ENCODE results near the gene WDR93. TPM values are rescaled to one million over a fixed set of nuclear protein-coding genes. Genes with fewer than 3 reads are reported as not detected.

Gene WDR93
- total RNA-seq, 1 donor = 0.09 TPM

GRCh38 chr15:89745131-89745530 is 54.5 kb downstream of the WDR93 start:
- no peak overlapping the region for H3K4me3 ChIP-seq (ENCODE audit: low read depth, low read length)
- DNase-seq (ENCODE audit: low read depth) = no peak
- TF ChIP-seq, protein P1, sequence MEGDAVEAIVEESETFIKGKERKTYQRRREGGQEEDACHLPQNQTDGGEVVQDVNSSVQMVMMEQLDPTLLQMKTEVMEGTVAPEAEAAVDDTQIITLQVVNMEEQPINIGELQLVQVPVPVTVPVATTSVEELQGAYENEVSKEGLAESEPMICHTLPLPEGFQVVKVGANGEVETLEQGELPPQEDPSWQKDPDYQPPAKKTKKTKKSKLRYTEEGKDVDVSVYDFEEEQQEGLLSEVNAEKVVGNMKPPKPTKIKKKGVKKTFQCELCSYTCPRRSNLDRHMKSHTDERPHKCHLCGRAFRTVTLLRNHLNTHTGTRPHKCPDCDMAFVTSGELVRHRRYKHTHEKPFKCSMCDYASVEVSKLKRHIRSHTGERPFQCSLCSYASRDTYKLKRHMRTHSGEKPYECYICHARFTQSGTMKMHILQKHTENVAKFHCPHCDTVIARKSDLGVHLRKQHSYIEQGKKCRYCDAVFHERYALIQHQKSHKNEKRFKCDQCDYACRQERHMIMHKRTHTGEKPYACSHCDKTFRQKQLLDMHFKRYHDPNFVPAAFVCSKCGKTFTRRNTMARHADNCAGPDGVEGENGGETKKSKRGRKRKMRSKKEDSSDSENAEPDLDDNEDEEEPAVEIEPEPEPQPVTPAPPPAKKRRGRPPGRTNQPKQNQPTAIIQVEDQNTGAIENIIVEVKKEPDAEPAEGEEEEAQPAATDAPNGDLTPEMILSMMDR (IDR thresholded peaks at IDR 0.05; ENCODE audit: insufficient read depth, low read length) = no peak

- H3K4me3 ChIP-seq (ENCODE audit: low read depth, low read length) = no peak overlapping the region
- TF ChIP-seq, protein P1 (IDR thresholded peaks at IDR 0.05; ENCODE audit: insufficient read depth, low read length) = no peak
- DNase-seq (ENCODE audit: low read depth) = no peak
These were observed 55.2 kb downstream of the WDR93 start for GRCh38 chr15:89745768-89746167.

DNA sequence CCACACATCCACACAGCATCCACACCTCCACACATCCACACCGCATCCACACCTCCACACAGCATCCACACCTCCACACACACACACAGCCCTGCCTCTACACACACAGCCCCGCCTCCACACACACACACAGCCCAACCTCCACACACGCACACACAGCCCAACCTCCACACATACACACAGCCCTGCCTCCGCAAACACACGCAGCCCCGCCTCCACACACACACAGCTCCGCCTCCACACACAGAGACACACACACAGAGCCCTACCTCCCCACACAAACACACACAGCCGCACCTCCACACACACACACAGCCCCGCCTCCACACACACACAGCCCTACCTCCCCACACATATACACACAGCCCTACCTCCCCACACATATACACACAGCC is 55.8 kb downstream of the WDR93 start:
- no peak for DNase-seq (ENCODE audit: low read depth)
- H3K4me3 ChIP-seq (ENCODE audit: low read depth, low read length) = no peak overlapping the region
- TF ChIP-seq, protein P1 (IDR thresholded peaks at IDR 0.05; ENCODE audit: insufficient read depth, low read length) = no peak

DNA sequence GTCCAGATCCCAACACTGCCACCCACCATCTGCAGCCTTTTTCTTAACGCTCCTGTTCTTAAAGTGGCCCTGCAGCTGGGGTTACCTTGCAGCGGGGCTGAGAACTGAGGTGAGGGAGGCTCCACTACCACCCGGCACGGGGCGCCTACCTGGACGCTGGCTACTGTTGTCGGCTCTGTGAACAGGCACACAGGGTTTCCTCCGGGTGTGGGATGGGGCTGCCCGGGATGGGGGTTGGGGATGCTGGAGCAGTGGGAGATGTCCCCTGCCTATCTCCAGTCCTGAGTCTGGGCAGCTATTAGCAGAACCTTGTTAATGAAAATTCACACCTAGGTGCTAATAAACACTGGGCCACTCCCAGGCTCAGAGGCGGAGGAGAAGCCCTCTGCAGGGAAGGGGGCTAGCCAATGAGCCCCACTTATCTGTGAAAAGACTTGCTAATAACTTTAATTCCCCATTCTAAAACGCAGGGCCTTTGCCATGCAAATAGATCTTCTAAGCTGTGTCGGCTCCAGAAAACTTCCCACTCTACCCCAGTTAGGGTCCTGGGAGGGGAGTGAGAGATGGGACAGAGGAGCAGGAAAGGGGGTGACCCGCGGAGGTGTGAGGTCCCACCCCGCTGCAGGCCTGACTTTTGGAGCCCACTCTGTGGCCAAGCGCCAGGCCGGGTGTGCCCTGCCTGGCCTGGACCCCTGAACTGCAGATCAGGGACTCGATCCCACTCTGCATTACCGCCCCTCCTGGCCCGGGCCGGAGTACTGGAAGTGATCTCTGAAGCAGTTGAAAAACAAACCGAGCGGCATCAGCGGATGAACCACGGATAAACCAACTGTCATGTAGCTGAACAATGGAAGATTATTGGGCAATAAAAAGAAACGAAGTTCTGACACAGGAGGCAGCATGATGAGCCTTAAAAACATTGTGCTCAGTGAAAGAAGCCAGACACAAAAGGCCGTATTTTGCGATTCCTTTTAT is 57.4 kb downstream of the WDR93 start:
- TF ChIP-seq, protein P1 (IDR thresholded peaks at IDR 0.05; ENCODE audit: insufficient read depth, low read length) = no peak
- no peak overlapping the region for H3K4me3 ChIP-seq (ENCODE audit: low read depth, low read length)
- no peak for DNase-seq (ENCODE audit: low read depth)

DNA sequence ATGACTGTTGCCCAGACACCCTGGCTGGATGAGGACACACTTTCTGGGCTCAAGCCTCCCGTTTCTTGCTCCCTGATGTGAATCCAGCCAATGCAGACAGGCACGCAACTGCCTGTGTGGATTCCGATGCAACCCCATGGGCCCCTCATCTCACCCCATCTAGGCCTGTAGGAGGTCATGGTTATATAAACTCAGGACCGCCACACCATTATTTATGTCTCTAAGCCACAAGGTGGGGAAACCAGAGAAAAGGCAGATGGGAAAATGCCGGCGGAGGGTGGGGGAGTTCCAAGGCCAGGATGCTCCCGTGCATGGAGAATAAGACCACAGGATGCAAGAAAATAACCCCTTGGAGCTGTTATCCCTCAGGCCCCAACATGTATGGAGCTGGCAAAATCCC is 58.4 kb downstream of the WDR93 start:
- DNase-seq (ENCODE audit: low read depth) = no peak
- TF ChIP-seq, protein P1 (IDR thresholded peaks at IDR 0.05; ENCODE audit: insufficient read depth, low read length) = no peak
- H3K4me3 ChIP-seq (ENCODE audit: low read depth, low read length) = no peak overlapping the region

DNA sequence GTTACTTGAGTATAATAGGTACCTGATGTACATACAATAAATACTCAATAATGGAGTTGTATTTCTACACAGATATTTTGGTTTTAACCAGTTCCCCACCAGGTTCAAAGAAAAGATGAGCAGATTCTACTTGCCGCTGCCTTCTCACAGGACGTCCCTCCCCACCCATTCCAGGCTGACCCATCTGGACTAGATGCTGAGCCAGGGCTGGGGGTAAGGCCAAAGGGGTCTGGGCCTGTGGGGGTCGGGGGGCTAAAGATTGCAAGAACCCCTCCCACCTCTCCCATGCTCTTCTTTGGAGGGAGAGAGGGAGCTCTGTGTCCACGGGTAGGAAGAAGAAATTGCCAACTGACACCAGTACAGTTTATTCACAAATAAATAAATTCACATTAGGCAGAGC is 58.9 kb downstream of the WDR93 start:
- no peak for DNase-seq (ENCODE audit: low read depth)
- TF ChIP-seq, protein P1 (IDR thresholded peaks at IDR 0.05; ENCODE audit: insufficient read depth, low read length) = no peak

More for the DNA sequence above, 58.9 kb downstream of the WDR93 start:
- no peak overlapping the region for H3K4me3 ChIP-seq (ENCODE audit: low read depth, low read length)
